Activated naive CD8-positive, alpha-beta T cell treated with anti-CD3 and anti-CD28 coated beads, Interleukin-2, amount 50 U/mL, for 16 hours (primary cell): ENCODE results near the gene TCF4.

Source experiments
- DNase-seq: peaks from one replicate; pipeline ENCODE4 v3.0.0-alpha.2; 2020; ENCODE audit warnings: low read depth, low spot score

Gene TCF4

GRCh38 chr18:55265984-55266383, 322.0 kb downstream of the TCF4 start:
- DNase-seq: no peak

DNA sequence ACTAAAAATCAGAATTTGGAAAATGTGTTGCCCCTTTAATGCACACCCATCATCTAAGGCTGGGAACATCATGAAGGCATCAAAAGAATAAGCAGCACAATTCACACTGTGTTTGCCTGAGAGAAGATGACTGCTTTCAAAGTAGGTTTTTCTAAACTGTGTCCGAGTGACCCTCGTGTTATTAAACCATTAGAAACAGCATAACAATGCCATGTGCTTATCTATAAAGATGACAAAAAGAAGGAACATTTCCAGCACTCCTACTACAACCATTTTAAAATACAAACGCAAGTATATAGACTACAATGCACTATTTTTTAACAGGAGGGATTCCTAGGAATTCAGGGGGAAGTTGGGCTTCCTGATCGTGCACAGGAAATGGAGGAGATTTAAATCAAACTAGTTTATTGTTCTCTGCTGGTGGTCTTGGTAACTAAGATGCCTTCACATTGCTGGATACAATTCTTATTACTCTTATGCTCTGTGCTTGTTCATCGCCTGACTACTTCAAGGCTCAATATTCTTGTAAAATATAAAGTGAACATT, 322.8 kb downstream of the TCF4 start:
- DNase-seq: no peak

DNA sequence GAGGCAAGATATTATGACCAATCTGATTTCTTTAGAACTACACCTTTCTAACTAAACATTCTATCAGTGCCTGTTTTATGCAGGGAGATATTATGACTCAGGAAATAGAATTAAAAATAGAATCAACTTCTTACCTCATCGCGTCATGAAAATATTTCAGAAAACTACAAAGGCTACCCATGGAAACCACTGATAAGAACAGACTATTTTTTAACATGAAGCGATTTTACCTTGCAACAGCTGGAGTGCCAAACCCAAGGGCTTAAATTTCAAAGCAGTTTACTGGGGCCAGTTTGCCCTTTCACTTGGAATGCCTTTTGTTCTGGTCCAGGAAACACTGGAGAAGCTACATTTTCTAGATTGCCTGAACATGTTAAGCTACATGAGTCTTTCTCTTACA, 323.9 kb downstream of the TCF4 start:
- no peak for DNase-seq

DNA sequence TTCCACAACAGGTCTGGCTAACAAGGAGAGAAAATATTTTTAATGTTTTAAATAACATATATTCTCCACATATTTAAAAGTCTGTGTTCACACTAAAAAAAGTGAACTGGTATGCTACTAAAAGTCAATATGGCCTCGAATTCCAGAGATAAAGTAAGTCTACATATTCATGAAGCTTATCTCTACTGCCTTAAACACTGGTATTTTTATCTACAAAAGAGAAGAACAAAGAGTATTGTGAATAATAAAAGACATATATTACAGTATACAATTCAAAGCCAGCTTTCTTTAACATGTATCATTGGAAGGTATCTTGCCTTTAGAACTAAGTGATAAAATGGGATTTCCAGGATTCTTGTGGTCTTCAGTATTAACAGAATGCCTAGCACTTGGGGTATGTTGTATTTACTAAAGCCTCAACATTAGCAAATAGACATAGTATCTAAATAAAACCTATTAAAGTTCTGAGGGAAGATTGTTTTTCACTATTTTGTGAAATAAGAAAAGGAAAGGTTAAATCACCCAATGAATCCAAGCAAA, 325.9 kb downstream of the TCF4 start:
- DNase-seq: no peak

- DNase-seq: no peak
Observed at GRCh38 chr18:55261253-55261652, 326.7 kb downstream of the TCF4 start.

DNA sequence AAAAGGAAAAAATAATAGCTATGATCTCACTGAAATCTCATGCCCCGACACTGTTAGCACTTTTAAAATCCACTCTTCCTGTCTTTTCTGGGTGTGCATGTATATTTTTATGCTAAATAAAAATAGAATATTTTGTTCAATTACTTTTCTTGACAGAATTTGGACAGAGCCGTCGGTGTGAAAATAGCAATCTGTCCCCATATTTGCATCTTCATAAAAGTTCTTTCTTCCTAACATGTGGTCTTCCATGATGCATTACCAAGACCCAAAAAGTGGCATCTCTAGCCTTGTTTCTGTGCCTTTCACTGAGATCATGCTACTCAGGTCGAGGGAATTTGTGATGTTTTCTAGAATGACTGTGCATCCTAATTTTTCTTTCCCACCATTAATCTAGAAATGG, 329.9 kb downstream of the TCF4 start:
- no peak for DNase-seq

DNA sequence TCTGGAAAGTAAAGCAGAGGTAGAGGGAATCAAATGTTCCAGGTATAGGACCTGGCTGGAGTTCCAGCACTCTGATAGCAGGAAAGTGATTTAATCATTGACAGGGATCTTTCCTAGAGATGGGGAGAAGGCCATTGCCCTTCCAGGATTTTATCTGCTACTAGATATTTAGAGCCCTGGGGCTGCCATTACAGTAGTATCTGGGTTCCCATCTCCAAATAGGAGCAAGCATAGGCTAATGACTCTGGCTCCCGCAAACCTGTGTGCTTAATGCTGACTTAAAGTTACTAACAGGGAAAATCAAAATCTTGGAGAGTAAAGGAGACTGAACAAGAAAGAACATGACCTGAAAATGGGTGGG, 331.1 kb downstream of the TCF4 start:
- DNase-seq: no peak

DNA sequence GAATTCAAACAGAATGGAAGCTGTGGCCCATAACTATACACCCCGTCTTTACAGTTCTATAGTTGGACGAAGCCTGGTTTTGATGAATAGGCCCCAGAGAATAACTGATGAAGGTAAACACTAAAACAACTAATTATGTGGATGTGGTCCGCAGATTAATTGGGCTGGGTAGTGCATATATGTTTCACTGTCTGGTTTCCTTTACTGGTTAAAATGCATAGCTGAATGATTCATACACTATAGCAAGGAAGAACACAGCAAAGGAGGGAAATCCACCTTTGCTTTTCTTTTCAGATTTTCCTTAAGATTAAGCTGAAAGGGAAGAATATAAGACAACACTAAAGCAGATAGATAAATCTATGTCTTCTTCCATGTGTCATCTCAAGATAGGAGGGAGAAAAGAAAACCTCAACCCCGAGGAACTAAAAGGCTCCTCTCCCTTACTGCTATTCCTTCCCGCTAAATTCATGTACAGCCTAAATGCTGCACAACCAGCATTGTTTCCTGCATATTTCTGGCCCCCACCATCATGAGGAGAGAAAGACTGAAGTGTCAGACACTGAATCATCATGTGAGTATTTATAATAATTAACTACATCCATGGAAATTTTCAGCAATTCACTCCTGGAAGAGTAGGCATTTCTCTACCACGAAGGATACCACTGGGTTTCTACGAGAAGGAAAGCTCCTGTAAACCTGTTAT, 331.6 kb downstream of the TCF4 start:
- DNase-seq: no peak

DNA sequence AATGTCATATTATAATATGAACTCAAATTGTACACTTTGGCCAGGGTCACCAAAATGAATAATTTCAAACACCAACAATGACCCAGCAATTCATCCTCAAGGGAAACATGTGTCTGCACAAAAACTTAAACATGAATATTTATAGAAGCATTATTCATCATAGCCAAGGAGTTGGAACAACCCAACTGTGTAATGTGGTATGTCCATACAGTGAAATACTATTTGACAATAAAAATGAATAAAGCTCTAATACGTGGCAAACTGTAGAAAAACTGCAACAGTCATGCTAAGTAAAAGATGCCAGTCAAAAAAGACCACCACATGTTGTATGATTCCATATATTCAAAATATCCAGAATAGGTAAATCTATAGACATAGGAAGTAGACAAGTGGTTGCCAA, 334.2 kb downstream of the TCF4 start:
- no peak for DNase-seq

- DNase-seq: no peak
Observed at GRCh38 chr18:55252901-55253300, 335.1 kb downstream of the TCF4 start.

DNA sequence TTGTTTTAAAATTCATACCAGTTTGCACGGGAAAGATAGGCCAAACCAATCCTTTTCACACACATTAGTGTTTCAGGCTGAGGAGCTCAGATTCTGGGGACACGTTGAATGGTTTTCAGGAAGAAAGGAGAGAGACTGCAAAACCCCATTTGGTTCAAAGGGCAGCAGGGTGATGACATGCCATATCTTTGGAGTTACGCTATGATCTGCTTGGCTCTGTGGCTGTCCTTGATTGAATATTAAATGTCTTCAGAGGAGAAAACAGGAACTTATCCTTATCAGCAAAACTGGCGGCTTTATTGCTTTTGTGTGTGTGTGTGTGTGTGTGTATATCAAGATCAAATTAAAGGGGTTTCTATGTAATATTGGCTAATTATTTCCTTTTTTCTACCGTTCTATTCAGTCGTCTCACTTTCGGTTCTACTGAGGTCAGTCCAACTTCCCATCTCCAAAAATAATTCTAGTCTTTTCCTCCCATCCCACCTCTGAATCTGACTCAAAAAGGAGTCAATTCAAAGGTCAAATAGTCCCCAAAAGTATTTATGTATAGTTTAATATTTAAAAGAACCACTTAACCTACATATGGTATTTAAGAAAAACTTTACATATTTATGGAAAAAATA, 335.8 kb downstream of the TCF4 start:
- DNase-seq: no peak

DNA sequence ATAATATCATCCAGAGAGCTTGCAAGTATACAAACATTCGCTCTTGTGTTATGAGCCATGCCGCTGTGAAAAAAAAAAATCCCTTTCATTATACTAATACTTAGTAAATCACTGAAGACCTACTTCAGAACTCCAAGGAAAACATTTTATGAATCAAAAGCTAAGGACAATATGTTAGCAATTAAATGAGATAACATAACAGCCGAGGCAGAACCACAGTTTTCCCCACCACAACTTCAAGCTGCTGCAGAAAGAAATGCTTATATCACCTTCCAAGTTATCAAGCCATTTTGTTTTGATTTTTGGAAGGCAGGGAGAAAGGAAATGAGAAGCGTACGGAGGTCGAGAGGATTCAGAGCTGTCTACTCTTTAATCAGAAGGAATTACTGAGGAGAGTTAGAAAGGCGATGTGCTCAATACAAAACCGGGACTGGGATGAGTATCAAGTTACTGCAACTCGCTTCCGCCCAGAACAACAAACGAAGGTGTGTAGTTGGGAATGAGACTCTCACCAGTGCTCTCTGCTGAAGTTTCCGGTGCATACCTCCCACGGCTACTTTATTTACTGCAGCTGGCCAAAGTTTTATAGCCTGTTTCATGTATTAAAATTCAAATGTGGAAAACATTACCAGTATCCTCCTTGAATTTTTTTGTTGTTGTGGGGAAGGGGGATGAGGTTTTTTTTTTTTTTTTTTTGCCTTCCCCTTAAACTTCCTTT, 336.6 kb downstream of the TCF4 start:
- no peak for DNase-seq

GRCh38 chr18:55250768-55251173, 337.2 kb downstream of the TCF4 start:
- no peak for DNase-seq

DNA sequence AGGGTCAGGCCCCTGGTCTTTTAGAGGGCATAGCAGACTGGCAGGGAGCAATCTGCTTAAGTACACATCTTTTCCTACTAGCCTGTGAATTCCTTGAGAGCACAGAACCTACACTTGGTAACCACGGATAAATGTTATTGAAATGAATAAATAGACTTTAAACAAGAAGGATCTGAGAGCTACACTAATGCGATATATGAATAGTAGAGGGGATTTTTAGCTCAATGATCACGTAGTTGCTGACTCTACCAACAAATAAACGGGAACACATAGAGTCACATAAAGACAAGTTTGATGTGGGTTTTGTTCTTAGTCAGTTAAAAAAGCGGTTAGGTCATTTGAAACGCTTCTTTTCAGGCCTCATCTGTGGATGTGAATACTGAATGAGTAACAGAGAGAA, 338.4 kb downstream of the TCF4 start:
- no peak for DNase-seq

GRCh38 chr18:55248495-55248894, 339.5 kb downstream of the TCF4 start:
- no peak for DNase-seq

GRCh38 chr18:55247032-55247431, 341.0 kb downstream of the TCF4 start:
- DNase-seq: no peak

GRCh38 chr18:55246278-55246677, 341.7 kb downstream of the TCF4 start:
- DNase-seq: no peak

- DNase-seq: no peak
Observed at GRCh38 chr18:55245211-55245614, 342.8 kb downstream of the TCF4 start.

- no peak for DNase-seq
Observed at GRCh38 chr18:55244546-55244945, 343.4 kb downstream of the TCF4 start.

DNA sequence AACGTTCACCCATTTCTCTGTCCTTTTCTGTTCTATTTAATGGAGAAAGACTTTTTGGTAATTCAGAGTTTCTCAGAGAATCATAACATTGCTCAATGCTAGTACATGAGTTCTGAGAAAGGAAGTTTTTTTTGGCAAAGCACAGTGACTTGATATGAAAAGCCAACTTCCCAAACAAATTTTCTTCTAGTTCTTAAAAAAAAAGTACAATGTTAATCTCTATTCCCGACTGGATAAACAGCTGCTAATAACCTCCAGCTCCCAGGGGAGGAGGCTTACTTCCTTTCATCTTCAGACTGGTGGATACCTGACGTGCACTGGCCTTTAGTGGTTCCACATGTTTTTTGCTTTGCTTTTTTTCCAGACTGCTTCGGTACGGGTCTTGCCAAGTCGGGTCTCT, 344.1 kb downstream of the TCF4 start:
- DNase-seq: no peak

- DNase-seq: no peak
Observed at GRCh38 chr18:55243255-55243654, 344.7 kb downstream of the TCF4 start.

- DNase-seq: no peak
Observed at GRCh38 chr18:55240978-55241377, 347.0 kb downstream of the TCF4 start.

GRCh38 chr18:55239740-55240139, 348.3 kb downstream of the TCF4 start:
- DNase-seq: no peak
